GM23338 (cell line): Measurements from ENCODE around the gene AGPAT4. TPM values are rescaled to one million over a fixed set of nuclear protein-coding genes. Genes with fewer than 3 reads are reported as not detected.

ENCODE experiments used
- ATAC-seq: fragments of 200-7000 bp; cut with Tn5 transposase; 3 replicates; pipeline ENCODE4 v1.9.1; 2020
- DNase-seq: peaks from one replicate; pipeline ENCODE4 v3.0.0-alpha.2; 2015; ENCODE audit warnings: low spot score
- H2AFZ ChIP-seq: fragments of 200-600 bp; sonication (generic); 2 replicates; pipeline ENCODE4 v1.8.0; 2016; ENCODE audit warnings: antibody characterized with exemption, mild to moderate bottlenecking, moderate library complexity
- H3F3A ChIP-seq: fragments of 200-600 bp; sonication (generic); replicated peaks from 2 replicates; pipeline ENCODE4 v1.8.0; 2017; ENCODE audit warnings: antibody characterized with exemption, mixed run types, low read depth
- H3K27ac ChIP-seq: fragments of 200-600 bp; sonication (generic); 2 replicates; pipeline ENCODE4 v1.6.1; 2016; ENCODE audit warnings: low read depth
- H3K27me3 ChIP-seq: fragments of 200-600 bp; sonication (generic); 2 replicates; pipeline ENCODE4 v1.8.0; 2016; ENCODE audit warnings: mild to moderate bottlenecking, mixed run types, moderate library complexity; ENCODE audit not compliant: insufficient read depth
- H3K36me3 ChIP-seq: fragments of 200-600 bp; sonication (generic); 2 replicates; pipeline ENCODE4 v1.8.0; 2016; ENCODE audit warnings: mild to moderate bottlenecking; ENCODE audit not compliant: insufficient read depth
- H3K4me1 ChIP-seq: fragments of 200-600 bp; sonication (generic); 2 replicates; pipeline ENCODE4 v1.8.0; 2016; ENCODE audit warnings: mild to moderate bottlenecking, moderate library complexity; ENCODE audit not compliant: insufficient read depth
- H3K4me2 ChIP-seq: fragments of 200-600 bp; sonication (generic); 2 replicates; pipeline ENCODE4 v1.7.1; 2017; ENCODE audit warnings: mixed run types
- H3K4me3 ChIP-seq: fragments of 200-600 bp; sonication (generic); 2 replicates; pipeline ENCODE4 v1.6.1; 2016; ENCODE audit warnings: mixed run types
- H3K79me2 ChIP-seq: fragments of 200-600 bp; sonication (generic); replicated peaks from 2 replicates; pipeline ENCODE4 v1.8.0; 2017; ENCODE audit warnings: mild to moderate bottlenecking; ENCODE audit not compliant: insufficient read depth
- H3K9me2 ChIP-seq: fragments of 200-600 bp; sonication (generic); 2 replicates; pipeline ENCODE4 v1.8.0; 2017; ENCODE audit not compliant: insufficient read depth
- H4K20me1 ChIP-seq: fragments of 200-600 bp; sonication (generic); replicated peaks from 2 replicates; pipeline ENCODE4 v1.8.0; 2017; ENCODE audit warnings: mild to moderate bottlenecking; ENCODE audit not compliant: insufficient read depth
- H3K27ac Mint-ChIP-seq: 2 replicates; pipeline ENCODE4 v1.8.0; 2020; ENCODE audit warnings: inconsistent platforms, mild to moderate bottlenecking, moderate library complexity, mixed read lengths
- H3K27me3 Mint-ChIP-seq: 3 replicates; pipeline ENCODE4 v1.8.0; 2022; ENCODE audit warnings: low read depth, mild to moderate bottlenecking, moderate library complexity, mixed read lengths, inconsistent platforms; ENCODE audit not compliant: insufficient read depth, poor library complexity
- H3K36me3 Mint-ChIP-seq: 3 replicates; pipeline ENCODE4 v1.8.0; 2021; ENCODE audit warnings: low read depth, mild to moderate bottlenecking, inconsistent platforms, moderate library complexity, mixed read lengths
- H3K4me1 Mint-ChIP-seq: 3 replicates; pipeline ENCODE4 v1.8.0; 2020; ENCODE audit warnings: mild to moderate bottlenecking, inconsistent platforms, mixed read lengths
- H3K4me3 Mint-ChIP-seq: 3 replicates; pipeline ENCODE4 v1.8.0; 2021; ENCODE audit warnings: moderate library complexity, mild to moderate bottlenecking, inconsistent platforms, mixed read lengths
- H3K9me3 Mint-ChIP-seq: 3 replicates; pipeline ENCODE4 v1.8.0; 2020; ENCODE audit warnings: moderate library complexity, mild to moderate bottlenecking, inconsistent platforms, mixed read lengths
- CREB1 ChIP-seq: fragments of 250-450 bp; sonication (Bioruptor Pico); IDR thresholded peaks from 2 replicates; pipeline ENCODE4 v1.5.0; 2020; ENCODE audit warnings: low read depth, mild to moderate bottlenecking, moderate library complexity
- ETS1 ChIP-seq: IDR thresholded peaks from 2 replicates; pipeline ENCODE4 v1.6.1; 2016; ENCODE audit warnings: antibody characterized with exemption
- EZH2 ChIP-seq: fragments of 200-600 bp; sonication (generic); IDR thresholded peaks from one replicate; pipeline ENCODE4 v1.8.0; 2017; ENCODE audit warnings: antibody characterized with exemption, mild to moderate bottlenecking, low read depth; ENCODE audit not compliant: unreplicated experiment
- EZH2phosphoT487 ChIP-seq: fragments of 200-600 bp; sonication (generic); IDR thresholded peaks from one replicate; pipeline ENCODE4 v1.8.1; 2018; ENCODE audit warnings: antibody characterized with exemption; ENCODE audit not compliant: unreplicated experiment
- JUNB ChIP-seq: IDR thresholded peaks from one replicate; pipeline ENCODE4 v1.6.1; 2016; ENCODE audit warnings: antibody characterized with exemption; ENCODE audit not compliant: unreplicated experiment
- POLR2AphosphoS5 ChIP-seq: IDR thresholded peaks from 2 replicates; pipeline ENCODE4 v1.6.1; 2016; ENCODE audit warnings: antibody characterized with exemption, low read depth
- STAT1 ChIP-seq: IDR thresholded peaks from one replicate; pipeline ENCODE4 v1.6.1; 2016; ENCODE audit warnings: antibody characterized with exemption; ENCODE audit not compliant: unreplicated experiment
- ZNF114 ChIP-seq: fragments of 250-450 bp; sonication (Bioruptor Pico); IDR thresholded peaks from 2 replicates; pipeline ENCODE4 v1.5.0; 2020; ENCODE audit warnings: mild to moderate bottlenecking, moderate library complexity
- polyA plus RNA-seq: library from polyadenylated mRNA; unstranded; fragments of >200 nt; fragmentation: Nextera tagmentation; extraction: Ambion mirVana; gene quantifications from 2 replicates; pipeline ENCODE4 v1.2.1, GENCODE V29; 2016
- total RNA-seq: library from RNA; depleted of rRNA; stranded (reverse); fragments of >200 nt; shearing (Covaris generic); gene quantifications from 2 replicates; pipeline ENCODE4 v1.2.3, GENCODE V29; 2014
- TF ChIP-seq, protein P1 (sequence below): IDR thresholded peaks from one replicate; pipeline ENCODE4 v1.6.1; 2018; ENCODE audit warnings: antibody characterized with exemption; ENCODE audit not compliant: unreplicated experiment
- TF ChIP-seq, protein P2 (sequence below): fragments of 250-450 bp; sonication (Bioruptor Pico); IDR thresholded peaks from 2 replicates; pipeline ENCODE4 v1.5.0; 2020; ENCODE audit warnings: mild to moderate bottlenecking, moderate library complexity

Gene AGPAT4
- total and polyA plus RNA-seq, 2 experiments from 2014 or later: 8.9 to 19.3 TPM

DNA sequence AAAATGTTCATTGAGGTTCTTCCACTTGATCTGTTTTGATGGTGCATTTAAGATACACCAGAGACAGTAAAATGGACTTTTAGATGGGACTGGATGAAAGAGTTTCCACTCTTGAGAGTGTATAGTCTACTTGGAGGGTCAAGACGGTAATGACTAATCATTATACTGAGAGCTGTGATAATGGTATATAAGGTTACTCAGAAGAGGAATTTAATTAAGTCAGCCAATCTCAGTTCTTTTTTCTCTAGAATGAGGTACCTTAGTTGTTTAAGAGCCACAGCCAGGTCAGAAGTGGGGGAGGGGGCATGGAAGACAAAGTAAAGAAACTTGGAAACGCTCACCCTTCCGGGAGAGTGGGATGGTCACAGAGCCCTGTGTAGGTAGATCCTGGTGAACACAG lies 158.4 kb downstream of the AGPAT4 start:
- Mint-ChIP-seq H3K27ac (no peak overlapping the region), H3K36me3 (peaks cover 82% of the 10 kb centered on the region), H3K27me3 (no peaks in the 10 kb centered on the region), H3K9me3 (peaks cover 5% of the 10 kb centered on the region; the same call in 2 of the 3 replicates), H3K4me3 (no peak overlapping the region), H3K4me1 (no peaks in the 10 kb centered on the region)
- H3K36me3 ChIP-seq: peaks cover 22% of the 10 kb centered on the region
- ATAC-seq (no peak), DNase-seq (no peak)
- H3K4me1 ChIP-seq: no peaks in the 10 kb centered on the region
- no peak overlapping the region for H3K4me2 ChIP-seq
- no peak overlapping the region for H2AFZ ChIP-seq
- H3K9me2 ChIP-seq: no peaks in the 10 kb centered on the region
- no peak overlapping the region for H3K4me3 ChIP-seq
- no peaks in the 10 kb centered on the region for H3K79me2 ChIP-seq
- H4K20me1 ChIP-seq: no peaks in the 10 kb centered on the region
- no peaks in the 10 kb centered on the region for H3F3A ChIP-seq
- H3K27me3 ChIP-seq: no peaks in the 10 kb centered on the region
- H3K27ac ChIP-seq: no peak overlapping the region
- no peak for TF ChIP-seq ETS1
- TF ChIP-seq EZH2: no peak
- TF ChIP-seq POLR2AphosphoS5: no peak
- TF ChIP-seq STAT1: no peak

DNA sequence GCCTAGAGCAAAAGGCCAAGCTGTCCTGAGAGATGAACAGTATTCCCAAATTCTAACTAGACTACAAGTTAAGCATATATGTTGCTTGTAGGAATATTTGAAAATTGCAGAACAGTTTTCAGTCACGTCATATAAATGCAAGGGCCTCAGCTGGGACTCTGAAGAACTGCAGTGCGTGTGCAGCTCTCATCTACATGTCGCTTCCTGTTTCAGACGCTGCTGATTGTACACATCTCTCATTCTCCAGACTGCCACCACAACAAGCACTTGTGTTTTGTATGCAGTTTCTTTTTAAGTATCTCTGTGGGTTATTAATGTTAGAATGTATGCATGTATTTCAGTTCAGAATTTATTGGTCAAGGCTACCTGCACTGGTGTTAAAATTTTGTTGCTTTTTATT lies 162.6 kb downstream of the AGPAT4 start:
- no peaks in the 10 kb centered on the region for H3F3A ChIP-seq
- peaks cover 4% of the 10 kb centered on the region for H3K27me3 Mint-ChIP-seq
- DNase-seq (no peak), ATAC-seq (no peak)
- no peaks in the 10 kb centered on the region for H3K9me3 Mint-ChIP-seq
- no peak overlapping the region for H2AFZ ChIP-seq
- H3K4me3 Mint-ChIP-seq: no peak overlapping the region
- peaks cover 88% of the 10 kb centered on the region for H3K36me3 Mint-ChIP-seq
- no peak overlapping the region for H3K27ac ChIP-seq
- no peaks in the 10 kb centered on the region for H3K4me1 Mint-ChIP-seq
- no peak overlapping the region for H3K4me2 ChIP-seq
- no peaks in the 10 kb centered on the region; the same call in 1 of the 2 replicates for H4K20me1 ChIP-seq
- peaks cover 41% of the 10 kb centered on the region for H3K36me3 ChIP-seq
- no peak overlapping the region for H3K27ac Mint-ChIP-seq
- H3K4me3 ChIP-seq: no peak overlapping the region
- H3K9me2 ChIP-seq: no peaks in the 10 kb centered on the region
- H3K4me1 ChIP-seq: no peaks in the 10 kb centered on the region
- TF ChIP-seq STAT1: no peak
- TF ChIP-seq ZNF114 (CRISPR knock-in tag): no peak
- no peak for TF ChIP-seq EZH2
- TF ChIP-seq, protein P1, sequence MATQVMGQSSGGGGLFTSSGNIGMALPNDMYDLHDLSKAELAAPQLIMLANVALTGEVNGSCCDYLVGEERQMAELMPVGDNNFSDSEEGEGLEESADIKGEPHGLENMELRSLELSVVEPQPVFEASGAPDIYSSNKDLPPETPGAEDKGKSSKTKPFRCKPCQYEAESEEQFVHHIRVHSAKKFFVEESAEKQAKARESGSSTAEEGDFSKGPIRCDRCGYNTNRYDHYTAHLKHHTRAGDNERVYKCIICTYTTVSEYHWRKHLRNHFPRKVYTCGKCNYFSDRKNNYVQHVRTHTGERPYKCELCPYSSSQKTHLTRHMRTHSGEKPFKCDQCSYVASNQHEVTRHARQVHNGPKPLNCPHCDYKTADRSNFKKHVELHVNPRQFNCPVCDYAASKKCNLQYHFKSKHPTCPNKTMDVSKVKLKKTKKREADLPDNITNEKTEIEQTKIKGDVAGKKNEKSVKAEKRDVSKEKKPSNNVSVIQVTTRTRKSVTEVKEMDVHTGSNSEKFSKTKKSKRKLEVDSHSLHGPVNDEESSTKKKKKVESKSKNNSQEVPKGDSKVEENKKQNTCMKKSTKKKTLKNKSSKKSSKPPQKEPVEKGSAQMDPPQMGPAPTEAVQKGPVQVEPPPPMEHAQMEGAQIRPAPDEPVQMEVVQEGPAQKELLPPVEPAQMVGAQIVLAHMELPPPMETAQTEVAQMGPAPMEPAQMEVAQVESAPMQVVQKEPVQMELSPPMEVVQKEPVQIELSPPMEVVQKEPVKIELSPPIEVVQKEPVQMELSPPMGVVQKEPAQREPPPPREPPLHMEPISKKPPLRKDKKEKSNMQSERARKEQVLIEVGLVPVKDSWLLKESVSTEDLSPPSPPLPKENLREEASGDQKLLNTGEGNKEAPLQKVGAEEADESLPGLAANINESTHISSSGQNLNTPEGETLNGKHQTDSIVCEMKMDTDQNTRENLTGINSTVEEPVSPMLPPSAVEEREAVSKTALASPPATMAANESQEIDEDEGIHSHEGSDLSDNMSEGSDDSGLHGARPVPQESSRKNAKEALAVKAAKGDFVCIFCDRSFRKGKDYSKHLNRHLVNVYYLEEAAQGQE: no peak
- TF ChIP-seq EZH2phosphoT487: no peak
- TF ChIP-seq ETS1: no peak
- TF ChIP-seq CREB1: no peak
- TF ChIP-seq, protein P2, sequence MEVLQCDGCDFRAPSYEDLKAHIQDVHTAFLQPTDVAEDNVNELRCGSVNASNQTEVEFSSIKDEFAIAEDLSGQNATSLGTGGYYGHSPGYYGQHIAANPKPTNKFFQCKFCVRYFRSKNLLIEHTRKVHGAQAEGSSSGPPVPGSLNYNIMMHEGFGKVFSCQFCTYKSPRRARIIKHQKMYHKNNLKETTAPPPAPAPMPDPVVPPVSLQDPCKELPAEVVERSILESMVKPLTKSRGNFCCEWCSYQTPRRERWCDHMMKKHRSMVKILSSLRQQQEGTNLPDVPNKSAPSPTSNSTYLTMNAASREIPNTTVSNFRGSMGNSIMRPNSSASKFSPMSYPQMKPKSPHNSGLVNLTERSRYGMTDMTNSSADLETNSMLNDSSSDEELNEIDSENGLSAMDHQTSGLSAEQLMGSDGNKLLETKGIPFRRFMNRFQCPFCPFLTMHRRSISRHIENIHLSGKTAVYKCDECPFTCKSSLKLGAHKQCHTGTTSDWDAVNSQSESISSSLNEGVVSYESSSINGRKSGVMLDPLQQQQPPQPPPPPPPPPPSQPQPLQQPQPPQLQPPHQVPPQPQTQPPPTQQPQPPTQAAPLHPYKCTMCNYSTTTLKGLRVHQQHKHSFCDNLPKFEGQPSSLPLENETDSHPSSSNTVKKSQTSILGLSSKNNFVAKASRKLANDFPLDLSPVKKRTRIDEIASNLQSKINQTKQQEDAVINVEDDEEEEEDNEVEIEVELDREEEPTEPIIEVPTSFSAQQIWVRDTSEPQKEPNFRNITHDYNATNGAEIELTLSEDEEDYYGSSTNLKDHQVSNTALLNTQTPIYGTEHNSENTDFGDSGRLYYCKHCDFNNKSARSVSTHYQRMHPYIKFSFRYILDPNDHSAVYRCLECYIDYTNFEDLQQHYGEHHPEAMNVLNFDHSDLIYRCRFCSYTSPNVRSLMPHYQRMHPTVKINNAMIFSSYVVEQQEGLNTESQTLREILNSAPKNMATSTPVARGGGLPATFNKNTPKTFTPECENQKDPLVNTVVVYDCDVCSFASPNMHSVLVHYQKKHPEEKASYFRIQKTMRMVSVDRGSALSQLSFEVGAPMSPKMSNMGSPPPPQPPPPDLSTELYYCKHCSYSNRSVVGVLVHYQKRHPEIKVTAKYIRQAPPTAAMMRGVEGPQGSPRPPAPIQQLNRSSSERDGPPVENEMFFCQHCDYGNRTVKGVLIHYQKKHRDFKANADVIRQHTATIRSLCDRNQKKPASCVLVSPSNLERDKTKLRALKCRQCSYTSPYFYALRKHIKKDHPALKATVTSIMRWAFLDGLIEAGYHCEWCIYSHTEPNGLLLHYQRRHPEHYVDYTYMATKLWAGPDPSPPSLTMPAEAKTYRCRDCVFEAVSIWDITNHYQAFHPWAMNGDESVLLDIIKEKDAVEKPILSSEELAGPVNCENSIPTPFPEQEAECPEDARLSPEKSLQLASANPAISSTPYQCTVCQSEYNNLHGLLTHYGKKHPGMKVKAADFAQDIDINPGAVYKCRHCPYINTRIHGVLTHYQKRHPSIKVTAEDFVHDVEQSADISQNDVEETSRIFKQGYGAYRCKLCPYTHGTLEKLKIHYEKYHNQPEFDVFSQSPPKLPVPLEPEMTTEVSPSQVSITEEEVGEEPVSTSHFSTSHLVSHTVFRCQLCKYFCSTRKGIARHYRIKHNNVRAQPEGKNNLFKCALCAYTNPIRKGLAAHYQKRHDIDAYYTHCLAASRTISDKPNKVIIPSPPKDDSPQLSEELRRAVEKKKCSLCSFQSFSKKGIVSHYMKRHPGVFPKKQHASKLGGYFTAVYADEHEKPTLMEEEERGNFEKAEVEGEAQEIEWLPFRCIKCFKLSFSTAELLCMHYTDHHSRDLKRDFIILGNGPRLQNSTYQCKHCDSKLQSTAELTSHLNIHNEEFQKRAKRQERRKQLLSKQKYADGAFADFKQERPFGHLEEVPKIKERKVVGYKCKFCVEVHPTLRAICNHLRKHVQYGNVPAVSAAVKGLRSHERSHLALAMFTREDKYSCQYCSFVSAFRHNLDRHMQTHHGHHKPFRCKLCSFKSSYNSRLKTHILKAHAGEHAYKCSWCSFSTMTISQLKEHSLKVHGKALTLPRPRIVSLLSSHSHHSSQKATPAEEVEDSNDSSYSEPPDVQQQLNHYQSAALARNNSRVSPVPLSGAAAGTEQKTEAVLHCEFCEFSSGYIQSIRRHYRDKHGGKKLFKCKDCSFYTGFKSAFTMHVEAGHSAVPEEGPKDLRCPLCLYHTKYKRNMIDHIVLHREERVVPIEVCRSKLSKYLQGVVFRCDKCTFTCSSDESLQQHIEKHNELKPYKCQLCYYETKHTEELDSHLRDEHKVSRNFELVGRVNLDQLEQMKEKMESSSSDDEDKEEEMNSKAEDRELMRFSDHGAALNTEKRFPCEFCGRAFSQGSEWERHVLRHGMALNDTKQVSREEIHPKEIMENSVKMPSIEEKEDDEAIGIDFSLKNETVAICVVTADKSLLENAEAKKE (CRISPR knock-in tag): no peak
- TF ChIP-seq JUNB: no peak
- H3K79me2 ChIP-seq: no peaks in the 10 kb centered on the region
- no peaks in the 10 kb centered on the region for H3K27me3 ChIP-seq
